Epithelial cell of prostate (primary cell): ENCODE measurements around the gene USH1C.

Experiments used
- DNase-seq: peaks from one replicate; pipeline ENCODE4 v3.0.0-alpha.2; 2011; ENCODE audit warnings: low read depth, low spot score
- H3K27ac ChIP-seq: fragments of 450-650 bp; 2 replicates; pipeline ENCODE4 v1.5.1; 2017; ENCODE audit warnings: mild to moderate bottlenecking

The USH1C gene

GRCh38 chr11:17528906-17529843 is 15.0 kb downstream of the USH1C start:
- DNase-seq = no peak
- no peak overlapping the region for H3K27ac ChIP-seq

DNA sequence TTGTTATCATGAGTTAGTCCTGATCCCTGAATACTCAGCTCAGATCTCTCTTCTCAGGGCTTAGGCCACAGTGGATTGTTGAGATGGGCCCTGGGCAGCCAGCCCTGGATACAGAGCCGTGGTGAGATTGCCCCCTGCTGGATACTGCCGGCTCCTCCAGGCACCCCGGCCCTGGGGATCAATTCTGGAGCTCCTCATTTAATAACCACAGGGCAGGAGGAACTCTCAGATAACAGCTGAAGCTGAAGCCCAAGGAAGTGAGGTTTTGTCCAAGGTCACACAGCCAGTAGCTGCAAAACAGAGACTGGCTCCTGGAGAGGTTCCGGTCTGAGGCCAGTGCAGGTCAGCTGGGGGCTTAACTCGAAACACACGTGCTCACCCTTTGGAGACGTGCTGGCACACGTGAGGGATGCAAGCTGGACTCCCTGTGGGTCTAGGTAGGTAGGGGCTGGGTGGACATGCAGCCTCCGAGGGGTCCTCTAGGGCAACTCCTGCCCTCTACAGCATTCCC is 16.0 kb downstream of the USH1C start:
- no peak overlapping the region for H3K27ac ChIP-seq
- DNase-seq = no peak

DNA sequence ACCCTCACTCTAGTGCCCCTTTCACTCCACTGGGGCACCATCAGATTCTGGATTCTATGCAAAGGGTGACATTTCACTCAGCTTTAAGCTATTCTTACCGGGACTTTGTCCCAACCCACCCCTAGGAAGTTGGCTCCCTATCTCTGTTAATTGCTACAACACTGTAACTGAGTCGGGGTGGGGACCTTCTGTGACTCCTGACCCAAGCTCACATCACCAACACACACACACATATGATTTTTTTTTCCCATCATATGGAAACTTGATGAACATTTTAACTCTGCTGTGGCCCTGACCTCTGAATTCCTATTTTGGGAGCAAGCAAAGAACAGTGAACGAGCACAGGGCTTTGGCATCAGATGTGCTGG is 16.6 kb downstream of the USH1C start:
- no peak overlapping the region for H3K27ac ChIP-seq
- no peak for DNase-seq

GRCh38 chr11:17526931-17527627 is 17.1 kb downstream of the USH1C start:
- DNase-seq = no peak
- H3K27ac ChIP-seq = no peak overlapping the region

GRCh38 chr11:17526326-17526725 is 17.9 kb downstream of the USH1C start:
- H3K27ac ChIP-seq = no peak overlapping the region
- no peak for DNase-seq

GRCh38 chr11:17525570-17525969 is 18.6 kb downstream of the USH1C start:
- DNase-seq = no peak
- H3K27ac ChIP-seq = no peak overlapping the region

GRCh38 chr11:17524221-17524620 is 20.0 kb downstream of the USH1C start:
- H3K27ac ChIP-seq = no peak overlapping the region
- no peak for DNase-seq

DNA sequence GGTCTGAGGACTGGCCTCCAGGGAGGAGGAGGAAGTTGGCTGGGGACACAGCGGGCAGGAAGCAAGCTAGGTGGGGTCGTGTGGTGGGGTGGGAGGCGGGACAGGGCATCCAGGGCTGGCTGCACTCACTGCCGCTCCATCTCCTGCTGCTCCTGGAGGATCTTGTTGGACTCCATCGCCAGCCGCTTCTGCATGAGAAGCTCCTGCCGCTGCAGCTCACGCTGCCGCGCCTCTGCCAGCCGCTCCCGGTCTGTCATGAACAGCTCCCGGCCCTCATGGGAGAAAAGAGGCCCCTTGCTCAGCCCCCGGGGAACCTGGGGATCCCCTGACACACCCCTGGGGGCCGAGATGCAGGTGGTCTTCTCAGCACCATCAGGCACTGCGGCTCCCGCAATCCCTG is 21.6 kb downstream of the USH1C start:
- DNase-seq = no peak
- H3K27ac ChIP-seq = no peak overlapping the region

DNA sequence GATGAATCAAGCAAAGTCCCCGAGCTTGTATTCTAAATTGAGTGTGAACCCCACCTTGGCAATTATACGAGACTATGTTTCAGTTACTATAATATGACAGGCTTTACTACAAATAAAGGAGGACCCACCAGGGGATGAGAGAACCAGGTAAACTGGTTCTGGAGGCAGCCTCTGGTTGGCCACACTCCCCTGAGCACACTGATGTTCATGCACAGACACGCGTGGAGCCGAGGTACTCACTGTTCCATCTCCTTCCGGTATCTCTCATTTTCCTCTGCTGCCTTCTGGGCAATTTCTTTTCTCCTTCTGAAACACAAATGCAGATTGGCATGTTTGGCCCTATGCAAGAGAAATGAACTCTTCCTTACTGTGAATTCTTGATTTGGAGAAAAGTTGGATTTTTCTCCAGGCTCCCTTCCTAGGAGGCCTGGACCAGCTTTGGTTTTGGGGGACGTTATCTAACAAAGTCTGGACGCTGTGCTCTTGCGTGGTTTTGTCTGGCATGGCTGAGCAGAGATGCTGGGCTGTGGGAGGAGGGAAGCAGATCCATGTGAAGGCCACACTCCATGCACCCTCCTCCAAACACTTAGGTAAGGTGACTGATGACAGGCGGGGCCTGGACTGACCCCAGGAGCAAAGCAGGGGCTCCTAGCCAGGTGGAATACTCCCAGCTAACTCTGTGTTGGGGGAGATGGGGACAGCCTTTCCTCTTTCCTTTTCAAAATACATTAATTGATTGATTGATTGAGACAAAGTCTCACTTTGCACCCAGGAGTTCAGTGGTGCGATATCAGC is 22.9 kb downstream of the USH1C start:
- no peak overlapping the region for H3K27ac ChIP-seq
- no peak for DNase-seq

DNA sequence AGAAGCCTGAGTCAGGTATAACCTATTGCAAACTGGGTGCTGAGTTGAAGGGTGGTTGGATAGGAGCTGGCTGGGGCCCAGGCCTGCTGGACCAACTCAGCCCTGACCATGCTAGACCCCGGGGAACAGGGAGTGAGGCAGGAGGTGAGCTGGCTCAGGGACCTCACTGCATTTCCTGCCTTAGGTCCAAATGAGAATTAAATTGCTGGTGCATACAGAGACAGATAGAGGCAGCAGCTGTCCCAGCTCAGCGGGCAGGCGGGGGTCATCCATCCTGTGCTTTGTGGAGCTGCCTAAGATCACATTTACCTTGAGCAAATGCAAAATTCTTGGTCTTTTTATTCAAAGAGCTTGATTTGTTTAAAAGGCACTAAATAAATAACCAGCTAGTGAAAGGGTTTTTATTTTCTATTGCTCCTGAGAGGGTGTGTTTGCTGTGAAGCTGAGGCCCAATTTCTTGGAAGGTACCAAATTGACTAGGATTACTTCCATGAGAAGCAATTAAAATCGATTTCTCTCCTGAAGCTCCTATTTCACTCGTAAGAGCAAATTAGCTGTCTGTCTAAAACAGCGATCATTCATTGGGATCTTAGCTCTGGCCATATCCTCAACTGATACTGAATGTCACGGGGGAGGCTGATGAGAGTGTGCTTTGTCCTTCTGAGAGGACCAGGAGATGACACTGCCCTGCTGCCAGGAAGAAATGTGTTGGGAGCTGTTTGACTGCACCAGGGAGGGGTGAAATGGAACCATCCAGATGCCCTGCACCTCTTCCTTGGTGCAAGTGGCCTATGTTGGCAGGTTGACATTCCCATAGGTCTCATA is 24.9 kb downstream of the USH1C start:
- H3K27ac ChIP-seq = no peak overlapping the region
- no peak for DNase-seq

DNA sequence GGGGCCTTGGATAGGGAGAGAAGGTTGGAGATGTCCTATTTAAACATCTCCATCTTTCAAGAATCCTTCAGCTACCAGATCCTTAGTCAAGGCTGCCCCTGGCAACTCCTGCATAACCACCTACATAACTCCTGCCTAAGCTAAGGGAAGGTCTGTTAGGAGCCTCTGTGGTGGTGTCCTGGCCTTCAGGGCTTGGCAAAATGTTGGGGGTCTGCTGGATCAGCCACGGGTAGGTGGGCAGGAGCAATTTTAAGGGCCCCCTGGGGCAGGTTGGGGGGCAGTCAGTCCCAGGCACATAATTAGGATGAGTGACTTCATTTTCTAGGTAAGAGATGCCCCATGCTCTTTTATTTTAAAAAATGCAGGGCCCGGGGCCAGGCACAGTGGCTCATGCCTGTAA is 25.9 kb downstream of the USH1C start:
- H3K27ac ChIP-seq = no peak overlapping the region
- DNase-seq = no peak

GRCh38 chr11:17517186-17517585 is 27.0 kb downstream of the USH1C start:
- H3K27ac ChIP-seq = no peak overlapping the region
- DNase-seq = no peak

DNA sequence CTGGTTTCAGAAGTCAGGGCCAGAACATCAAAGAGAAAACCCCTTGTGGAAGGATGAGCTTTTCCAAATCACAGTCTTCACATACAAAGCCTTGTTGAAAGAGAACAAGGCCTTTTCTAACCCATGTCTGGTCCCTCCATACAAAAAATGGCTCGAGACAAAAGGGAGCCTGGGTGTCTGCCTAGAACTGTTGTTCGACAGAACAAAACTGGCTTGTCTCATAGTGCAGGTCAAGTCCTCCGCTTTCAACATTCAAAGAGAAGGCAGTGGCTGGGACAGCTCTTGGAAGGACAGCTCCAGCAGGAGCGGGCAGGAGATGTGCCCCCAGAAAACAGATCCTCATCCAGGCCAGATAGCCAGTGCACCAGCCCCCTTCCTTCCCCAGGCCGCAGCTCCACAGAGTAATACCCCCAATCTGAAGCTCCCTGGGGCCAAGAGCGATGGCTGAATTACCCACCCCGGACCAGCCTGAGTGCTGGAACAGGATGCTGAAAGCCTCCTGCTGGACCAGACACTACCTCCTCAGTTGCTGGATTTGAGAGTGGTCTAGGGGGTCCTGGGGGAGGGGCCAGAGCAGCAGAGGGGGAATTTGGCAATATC is 27.6 kb downstream of the USH1C start:
- H3K27ac ChIP-seq = no peak overlapping the region
- no peak for DNase-seq

DNA sequence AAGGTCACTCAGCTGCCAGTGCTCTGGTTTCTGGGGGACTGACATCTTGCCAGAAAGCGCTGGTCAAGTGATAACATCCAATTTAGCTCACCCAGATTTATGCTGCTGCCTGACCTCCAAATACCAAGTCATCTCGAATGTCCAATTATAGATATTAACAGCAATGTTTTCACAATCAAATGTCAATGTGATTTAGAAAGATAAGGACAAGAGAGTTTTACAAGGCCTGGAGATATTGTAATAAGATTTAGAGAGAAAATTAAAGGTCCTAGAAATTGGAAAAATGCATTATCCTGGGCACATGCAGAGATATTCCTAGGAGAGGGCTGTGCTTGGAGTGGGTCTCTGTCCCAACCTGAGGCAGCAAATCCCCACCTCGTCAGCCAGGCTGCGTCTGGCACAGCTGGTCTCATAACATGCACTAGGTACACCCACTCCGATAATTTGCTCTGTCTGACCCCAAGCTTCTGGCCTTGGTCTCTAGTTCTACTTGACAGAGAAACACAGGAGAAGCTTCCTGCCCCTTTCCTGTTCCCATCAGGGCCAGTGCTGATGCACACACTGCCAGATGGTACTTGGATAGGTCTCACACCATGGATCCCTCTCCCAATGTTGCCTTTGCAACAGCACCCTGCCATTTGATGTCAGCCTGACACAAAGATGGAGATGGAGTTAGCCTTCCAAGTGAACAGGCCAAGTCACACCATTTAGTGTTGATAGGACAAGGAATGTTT is 28.6 kb downstream of the USH1C start:
- no peak for DNase-seq
- H3K27ac ChIP-seq = no peak overlapping the region

- no peak overlapping the region for H3K27ac ChIP-seq
- DNase-seq = no peak
Observed at GRCh38 chr11:17514476-17514875, 29.7 kb downstream of the USH1C start.

- H3K27ac ChIP-seq = no peak overlapping the region
- no peak for DNase-seq
Observed at GRCh38 chr11:17513853-17514252, 30.4 kb downstream of the USH1C start.

DNA sequence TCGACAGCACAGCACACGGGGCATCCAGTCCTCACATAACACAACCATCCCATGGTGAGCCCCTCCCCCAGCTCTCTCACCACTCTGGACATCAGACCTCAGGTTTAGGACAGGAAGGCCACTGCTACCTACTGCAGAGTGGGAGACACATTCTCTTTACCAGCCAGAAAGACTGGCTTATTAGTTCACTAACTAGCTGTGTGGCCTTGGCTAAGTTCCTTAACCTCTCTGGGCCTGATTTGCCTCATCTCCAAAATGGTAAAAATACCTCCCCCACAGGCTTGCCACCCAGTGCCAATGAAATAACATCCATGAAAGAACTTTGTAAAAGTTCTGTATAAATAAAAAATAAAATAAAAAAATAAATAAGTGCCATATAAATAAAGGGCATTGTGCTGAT is 32.1 kb downstream of the USH1C start:
- no peak for DNase-seq
- no peak overlapping the region for H3K27ac ChIP-seq

DNA sequence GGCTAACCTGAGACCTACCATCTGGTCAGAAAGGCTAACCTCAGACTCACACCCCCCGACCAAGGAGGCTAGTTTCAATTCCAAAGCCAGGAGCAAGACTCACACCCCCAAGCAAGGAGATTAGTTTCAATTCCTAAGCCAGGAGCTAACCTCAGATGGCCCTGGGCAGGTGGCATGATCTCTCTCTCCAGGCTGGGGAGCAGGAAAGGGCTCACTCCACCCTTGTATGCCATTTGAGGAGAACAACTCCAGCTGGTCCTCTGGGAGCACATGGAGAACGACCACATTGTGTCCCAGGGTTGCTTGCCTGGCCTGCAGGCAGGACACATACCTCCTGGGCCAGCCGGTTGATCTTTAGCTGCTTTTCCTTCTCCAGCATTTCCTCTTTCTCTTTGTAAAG is 32.6 kb downstream of the USH1C start:
- DNase-seq = no peak
- no peak overlapping the region for H3K27ac ChIP-seq
